Adrenal gland (tissue), 12 donors: Measurements from ENCODE around the gene MPDZ. TPM values are rescaled to one million over a fixed set of nuclear protein-coding genes. Genes with fewer than 3 reads are reported as not detected.

Experiments used
- DNase-seq, 7 donors: peaks; one replicate each; pipeline ENCODE4 v3.0.0-alpha.2; 2019 to 2020
- H3K27ac ChIP-seq, 5 donors: fragments of 200-600 bp; sonication (generic) in 4 of 5; 1 replicate in 3 of 5; 2 replicates in 2 of 5; pipeline versions ENCODE4 v1.5.1 to v1.8.0; 2016 to 2020; ENCODE audit warnings: mild to moderate bottlenecking in 1 of 5
- H3K27me3 ChIP-seq: fragments of 200-600 bp; 2 replicates; pipeline ENCODE4 v1.8.0; 2021
- H3K36me3 ChIP-seq, 2 donors: fragments of 200-600 bp; replicated peaks in 1 of 2; 1 replicate in 1 of 2; 2 replicates in 1 of 2; pipeline versions ENCODE4 v1.5.1 to v1.8.0; 2018 to 2022
- H3K4me1 ChIP-seq, 2 donors: fragments of 200-600 bp; replicated peaks in 1 of 2; 1 replicate in 1 of 2; 2 replicates in 1 of 2; pipeline versions ENCODE4 v1.5.1 to v1.8.0; 2018 to 2021
- H3K4me3 ChIP-seq, 4 donors: fragments of 200-600 bp; sonication (generic) in 3 of 4; one replicate each; pipeline ENCODE4 v1.5.1; 2016 to 2018
- H3K9me3 ChIP-seq, 3 donors: fragments of 200-600 bp; sonication (generic) in 1 of 3; replicated peaks in 1 of 3; 1 replicate in 2 of 3; 2 replicates in 1 of 3; pipeline versions ENCODE4 v1.5.1 to v1.8.0; 2016 to 2021
- CTCF ChIP-seq, 6 experiments: fragments of 450-650 bp in 4 of 6; fragments of 200-600 bp in 2 of 6; sonication (generic) in 1 of 6; IDR thresholded peaks; 1 replicate in 5 of 6; 2 replicates in 1 of 6; pipeline versions ENCODE4 v1.5.1 to v1.8.0; 2016 to 2021; ENCODE audit warnings: antibody characterized with exemption in 6 of 6, mild to moderate bottlenecking in 2 of 6, moderate library complexity in 1 of 6
- POLR2A ChIP-seq, 2 donors: fragments of 450-650 bp; IDR thresholded peaks; one replicate each; pipeline ENCODE4 v1.6.1; 2017; ENCODE audit warnings: antibody characterized with exemption in 2 of 2, mild to moderate bottlenecking in 2 of 2, moderate library complexity in 1 of 2
- WGBS, 4 donors: extraction: QIAGEN DNeasy Blood & Tissue Kit in 2 of 4; methylation state at CpG; one replicate each; pipeline versions ENCODE4 v1.1.5 to v1.1.7; 2013 to 2017; 5-methylcytosine and 5-hydroxymethylcytosine counted together
- intact Hi-C, 2 donors: fragments of 100-400 bp; cut with DNase I; formaldehyde crosslinking; loops; one replicate each; pipeline versions ENCODE4 v1.14.1 to v1.15.0; 2022 to 2023
- polyA plus RNA-seq, 3 donors: library from polyadenylated mRNA; stranded (reverse); fragments of 200-250 nt in 2 of 3; fragments of 350-450 nt in 1 of 3; fragmentation: Illumina TruSeq in 1 of 3; extraction: RNeasy Lipid Tissue Mini Kit (QIAGEN cat#74804) in 1 of 3; gene quantifications; one replicate each; pipeline ENCODE4 v1.2.3, GENCODE V29; 2013 to 2014
- total RNA-seq, 9 donors: library from RNA; depleted of rRNA in 4 of 9; stranded (reverse); fragments of >200 nt in 4 of 9; fragments of 120-200 nt in 1 of 9; fragmentation: NEBNext Ultra II Directional in 1 of 9; extraction: Animal tissue kit (Norgen Biotek cat#: 25700) in 1 of 9; gene quantifications; one replicate each; pipeline versions ENCODE4 v1.1.0 to v1.2.4, GENCODE V29; 2013 to 2023
- donor health status: healthy with polysubstance abuse.
- donor health status: Bipolar disorder and iron deficiency.
- donor health status: DM: yes; HTN: yes; CAD: no.
- donor health status: DM: no; HTN: no; CAD: no.
- donor health status: DM: no; HTN: no; CAD: no.
- donor health status: DM: yes; HTN: yes; CAD: no.

MPDZ gene
- total and polyA plus RNA-seq, 12 donors: 10.7 to 46.0 (median 27.7) TPM

GRCh38 chr9:13107008-13107407, 172.5 kb downstream of the MPDZ start:
- H3K9me3 ChIP-seq: no peaks in the 10 kb centered on the region
- TF ChIP-seq CTCF (IDR thresholded peaks at IDR 0.05) (no peak), POLR2A (IDR thresholded peaks at IDR 0.05) (no peak)
- intact Hi-C loops: no loop called here
- no peak overlapping the region for H3K4me3 ChIP-seq
- H3K36me3 ChIP-seq: peaks cover 0 to 14% of the 10 kb centered on the region in 2 donors
- WGBS, 4 donors: 90 to 97% (median 91%) methylated on average over 4 of the region's 4 CpGs
- DNase-seq: no peak
- H3K4me1 ChIP-seq: peaks cover 0 to 7% of the 10 kb centered on the region in 2 donors
- no peak overlapping the region for H3K27ac ChIP-seq
- no peaks in the 10 kb centered on the region for H3K27me3 ChIP-seq

- no peaks in the 10 kb centered on the region for H3K4me1 ChIP-seq
- intact Hi-C loops: no loop called here
- no peaks in the 10 kb centered on the region for H3K27me3 ChIP-seq
- TF ChIP-seq CTCF (IDR thresholded peaks at IDR 0.05): no peak
- no peak for TF ChIP-seq POLR2A (IDR thresholded peaks at IDR 0.05)
- no peaks in the 10 kb centered on the region for H3K9me3 ChIP-seq
- DNase-seq: no peak
- no peak overlapping the region for H3K4me3 ChIP-seq
- 63 to 89% (median 87%) methylated on average over 1 of the region's 1 CpG for whole genome bisulfite sequencing, 4 donors
- H3K36me3 ChIP-seq: no peaks in the 10 kb centered on the region
- H3K27ac ChIP-seq: no peak overlapping the region
These were observed 178.4 kb downstream of the MPDZ start for GRCh38 chr9:13100914-13101572.

GRCh38 chr9:13095056-13095455, 184.4 kb downstream of the MPDZ start:
- Histone ChIP-seq H3K36me3 (no peaks in the 10 kb centered on the region), H3K4me1 (no peaks in the 10 kb centered on the region), H3K4me3 (no peak overlapping the region), H3K27ac (no peak overlapping the region), H3K9me3 (no peaks in the 10 kb centered on the region), H3K27me3 (no peaks in the 10 kb centered on the region)
- intact Hi-C loops: loop anchor here in 1 of 2 donors (10.0 kb wide), 1 partner anchor 370 kb away; no protein-coding TSS in a partner anchor
- 90 to 100% (median 92%) methylated on average over 2 of the region's 2 CpGs for WGBS, 4 donors
- TF ChIP-seq POLR2A (IDR thresholded peaks at IDR 0.05): no peak
- no peak for TF ChIP-seq CTCF (IDR thresholded peaks at IDR 0.05)
- DNase-seq: no peak

GRCh38 chr9:13090628-13091027, 188.9 kb downstream of the MPDZ start:
- Histone ChIP-seq H3K9me3 (no peaks in the 10 kb centered on the region), H3K27ac (no peak overlapping the region), H3K4me1 (no peaks in the 10 kb centered on the region), H3K36me3 (no peaks in the 10 kb centered on the region), H3K27me3 (no peaks in the 10 kb centered on the region), H3K4me3 (no peak overlapping the region)
- no peak for TF ChIP-seq CTCF (IDR thresholded peaks at IDR 0.05)
- TF ChIP-seq POLR2A (IDR thresholded peaks at IDR 0.05): no peak
- DNase-seq: no peak
- 34 to 58% (median 48%) methylated on average over 4 of the region's 4 CpGs for WGBS, 4 donors
- intact Hi-C loops: loop anchor here in 1 of 2 donors (5.0 to 10.0 kb wide), 2 partner anchors 58 to 366 kb away; no protein-coding TSS in a partner anchor
